GM12878 (cell line): ENCODE measurements around the gene BAZ1B.

ENCODE experiments used
- EP300 ChIP-seq, 2 experiments: fragments of 150-350 bp in 1 of 2; IDR thresholded peaks; 2 replicates each; pipeline ENCODE4 v1.6.1; 2011 to 2012; ENCODE audit warnings: low read depth in 2 of 2, low read length in 2 of 2, borderline replicate concordance in 1 of 2, improper control_type of control experiment in 1 of 2, inconsistent platforms in 1 of 2; ENCODE audit not compliant: control insufficient read depth in 1 of 2
- EZH2 ChIP-seq: IDR thresholded peaks from 2 replicates; pipeline ENCODE4 v1.6.1; 2012; ENCODE audit warnings: low read depth, mild to moderate bottlenecking, control low read depth, inconsistent platforms, low read length, borderline replicate concordance; ENCODE audit not compliant: control insufficient read depth
- GABPA ChIP-seq: IDR thresholded peaks from 2 replicates; pipeline ENCODE4 v1.6.1; 2014; ENCODE audit warnings: antibody characterized with exemption, low read depth, mild to moderate bottlenecking, inconsistent platforms
- POLR2A ChIP-seq: IDR thresholded peaks from 2 replicates; pipeline ENCODE4 v1.6.1; 2011; ENCODE audit warnings: low read depth, mild to moderate bottlenecking, low read length
- POLR2AphosphoS5 ChIP-seq: IDR thresholded peaks from 2 replicates; pipeline ENCODE4 v1.6.1; 2011; ENCODE audit warnings: mild to moderate bottlenecking, low read length, inconsistent platforms
- RCOR1 ChIP-seq: conservative IDR thresholded peaks from 2 replicates; pipeline ENCODE4 v1.6.1; 2012; ENCODE audit warnings: low read depth, low read length, improper control_type of control experiment
- SMC3 ChIP-seq: IDR thresholded peaks from 2 replicates; pipeline ENCODE4 v1.6.1; 2011; ENCODE audit warnings: low read length, improper control_type of control experiment, borderline replicate concordance
- TAF1 ChIP-seq: IDR thresholded peaks from 2 replicates; pipeline ENCODE4 v1.6.1; 2011; ENCODE audit warnings: mild to moderate bottlenecking, low read depth, low read length, borderline replicate concordance
- TF ChIP-seq, protein P1 (sequence below): fragments of 450-650 bp; formaldehyde crosslinking; IDR thresholded peaks from 2 replicates; pipeline ENCODE4 v1.5.0; 2022; ENCODE audit warnings: mild to moderate bottlenecking, missing genetic modification characterization

GRCh38 chr7:73521636-73522104 lies 423 bp downstream of the BAZ1B start:
- TF ChIP-seq POLR2AphosphoS5 (no peak), RCOR1 (no peak), EP300 (IDR thresholded peaks at IDR 0.05; ENCODE audit: borderline replicate concordance in 1 of 2, control insufficient read depth in 1 of 2, low read depth in 2 of 2, low read length in 2 of 2) (no peak), EZH2 (no peak), GABPA (no peak), TAF1 (no peak), POLR2A (peak; percentile 67; the same call in 1 of the 2 replicates), SMC3 (no peak)
- TF ChIP-seq, protein P1, sequence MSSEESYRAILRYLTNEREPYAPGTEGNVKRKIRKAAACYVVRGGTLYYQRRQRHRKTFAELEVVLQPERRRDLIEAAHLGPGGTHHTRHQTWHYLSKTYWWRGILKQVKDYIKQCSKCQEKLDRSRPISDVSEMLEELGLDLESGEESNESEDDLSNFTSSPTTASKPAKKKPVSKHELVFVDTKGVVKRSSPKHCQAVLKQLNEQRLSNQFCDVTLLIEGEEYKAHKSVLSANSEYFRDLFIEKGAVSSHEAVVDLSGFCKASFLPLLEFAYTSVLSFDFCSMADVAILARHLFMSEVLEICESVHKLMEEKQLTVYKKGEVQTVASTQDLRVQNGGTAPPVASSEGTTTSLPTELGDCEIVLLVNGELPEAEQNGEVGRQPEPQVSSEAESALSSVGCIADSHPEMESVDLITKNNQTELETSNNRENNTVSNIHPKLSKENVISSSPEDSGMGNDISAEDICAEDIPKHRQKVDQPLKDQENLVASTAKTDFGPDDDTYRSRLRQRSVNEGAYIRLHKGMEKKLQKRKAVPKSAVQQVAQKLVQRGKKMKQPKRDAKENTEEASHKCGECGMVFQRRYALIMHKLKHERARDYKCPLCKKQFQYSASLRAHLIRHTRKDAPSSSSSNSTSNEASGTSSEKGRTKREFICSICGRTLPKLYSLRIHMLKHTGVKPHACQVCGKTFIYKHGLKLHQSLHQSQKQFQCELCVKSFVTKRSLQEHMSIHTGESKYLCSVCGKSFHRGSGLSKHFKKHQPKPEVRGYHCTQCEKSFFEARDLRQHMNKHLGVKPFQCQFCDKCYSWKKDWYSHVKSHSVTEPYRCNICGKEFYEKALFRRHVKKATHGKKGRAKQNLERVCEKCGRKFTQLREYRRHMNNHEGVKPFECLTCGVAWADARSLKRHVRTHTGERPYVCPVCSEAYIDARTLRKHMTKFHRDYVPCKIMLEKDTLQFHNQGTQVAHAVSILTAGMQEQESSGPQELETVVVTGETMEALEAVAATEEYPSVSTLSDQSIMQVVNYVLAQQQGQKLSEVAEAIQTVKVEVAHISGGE: no peak
